H1 (cell line): ENCODE results near the gene GNG10. TPM values are rescaled to one million over a fixed set of nuclear protein-coding genes. Genes with fewer than 3 reads are reported as not detected.

Experiments
- ASH2L ChIP-seq: fragments of 200-600, 300-600 bp; sonication (generic); IDR thresholded peaks from one replicate; pipeline ENCODE4 v1.7.1; 2017; ENCODE audit warnings: low read length
- CEBPB ChIP-seq: IDR thresholded peaks from 2 replicates; pipeline ENCODE4 v1.6.1; 2012; ENCODE audit warnings: low read depth, low read length
- polyA plus RNA-seq, 7 experiments: library from polyadenylated mRNA; depleted of rRNA in 3 of 7; stranded (reverse) in 5 of 7; unstranded in 2 of 7; fragments of >200 nt in 5 of 7; fragments of 200-250 nt in 2 of 7; gene quantifications; 1 replicate in 5 of 7; 2 replicates in 1 of 7; 4 replicates in 1 of 7; pipeline versions ENCODE4 v1.2.1 to v1.2.3, GENCODE V29; 2011 to 2013; ENCODE audit warnings: missing spikeins in 2 of 7, mixed read lengths in 2 of 7
- total RNA-seq: library from RNA; stranded (reverse); fragmentation: NEBNext Ultra II Directional; extraction: Animal tissue kit (Norgen Biotek cat#: 25700); gene quantifications from 2 replicates; pipeline ENCODE4 v1.2.1, GENCODE V29; 2021

The GNG10 gene
- total and polyA plus RNA-seq, 2 of the 8 experiments (the other 6 are each of a cell fraction or from before 2014, with no cell fraction given) = 24.7 to 28.5 TPM

DNA sequence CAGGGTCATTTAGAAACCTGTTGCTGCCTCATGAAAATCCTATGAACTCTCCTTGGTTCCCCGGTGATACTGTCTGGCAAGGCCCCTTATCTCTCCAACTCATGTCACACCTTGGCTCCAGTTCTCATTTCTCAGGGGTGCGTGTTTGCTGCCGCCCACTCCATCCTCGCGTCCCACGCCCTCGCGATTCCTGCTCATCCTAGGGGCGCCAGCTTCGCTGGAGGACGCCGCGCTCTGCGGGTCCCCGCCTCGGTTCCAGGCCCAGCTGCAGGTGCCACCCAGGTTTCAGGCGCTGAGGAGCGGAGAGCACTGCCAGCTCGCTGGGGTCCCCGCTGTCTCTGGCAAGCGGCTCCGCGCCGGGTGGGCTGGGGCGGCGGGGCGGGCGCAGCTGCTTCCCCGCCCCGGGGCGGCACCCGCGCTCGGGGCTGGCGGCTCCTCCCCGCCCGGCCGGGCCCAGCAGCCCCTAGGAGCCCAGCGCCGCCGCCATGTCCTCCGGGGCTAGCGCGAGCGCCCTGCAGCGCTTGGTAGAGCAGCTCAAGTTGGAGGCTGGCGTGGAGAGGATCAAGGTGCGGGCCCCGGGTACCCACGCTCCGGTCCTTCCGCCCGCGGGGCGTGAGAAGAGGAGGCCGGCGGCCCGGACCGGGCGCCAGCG, at the start of gene GNG10 (continued):
- peak; percentile 19 for TF ChIP-seq ASH2L
- no peak for TF ChIP-seq CEBPB
